Thoracic aorta (tissue), 2 donors: ENCODE measurements around the gene LRMDA. TPM values are rescaled to one million over a fixed set of nuclear protein-coding genes. Genes with fewer than 3 reads are reported as not detected.

Source experiments
- ATAC-seq: fragments of 150-250 bp; one replicate; pipeline ENCODE4 v1.8.0; 2017; ENCODE audit warnings: low read depth; ENCODE audit not compliant: insufficient number of reproducible peaks, low FRiP score
- DNase-seq: peaks from one replicate; pipeline ENCODE4 v3.0.0-alpha.2; 2020; ENCODE audit warnings: low spot score
- H3K27ac ChIP-seq, 2 donors: fragments of 200-600 bp; sonication (generic); 1 replicate in 1 of 2; 2 replicates in 1 of 2; pipeline ENCODE4 v1.5.1; 2016; ENCODE audit warnings: mild to moderate bottlenecking in 2 of 2, moderate library complexity in 2 of 2
- H3K27me3 ChIP-seq: fragments of 200-600 bp; sonication (generic); replicated peaks from 2 replicates; pipeline ENCODE4 v1.6.0; 2016; ENCODE audit warnings: mild to moderate bottlenecking; ENCODE audit not compliant: insufficient read depth
- H3K36me3 ChIP-seq: fragments of 200-600 bp; sonication (generic); one replicate; pipeline ENCODE4 v1.5.1; 2016
- H3K4me1 ChIP-seq, 2 donors: fragments of 200-600 bp; sonication (generic); 1 replicate in 1 of 2; 2 replicates in 1 of 2; pipeline versions ENCODE4 v1.5.1 to v1.6.0; 2016; ENCODE audit warnings: low read depth in 2 of 2, mild to moderate bottlenecking in 1 of 2; ENCODE audit not compliant: control insufficient read depth in 1 of 2
- H3K4me3 ChIP-seq: fragments of 200-600 bp; sonication (generic); 2 replicates; pipeline ENCODE4 v1.5.1; 2016; ENCODE audit warnings: mild to moderate bottlenecking
- H3K9me3 ChIP-seq: fragments of 200-600 bp; sonication (generic); 2 replicates; pipeline ENCODE4 v1.5.1; 2016
- CTCF ChIP-seq: fragments of 200-600 bp; sonication (generic); IDR thresholded peaks from one replicate; pipeline ENCODE4 v1.5.1; 2019; ENCODE audit warnings: antibody characterized with exemption
- total RNA-seq, 2 donors: library from RNA; depleted of rRNA; stranded (reverse); fragments of >200 nt; gene quantifications; one replicate each; pipeline versions ENCODE4 v1.1.0 to v1.2.3, GENCODE V29; 2016

The LRMDA gene
- total RNA-seq, 2 donors from 2014 or later: 8.3 to 36.6 TPM

GRCh38 chr10:76161301-76161582 is 729.8 kb downstream of the LRMDA start:
- no peak overlapping the region for H3K27ac ChIP-seq

GRCh38 chr10:76168437-76168836 is 737.0 kb downstream of the LRMDA start:
- Histone ChIP-seq H3K36me3 (no peaks in the 10 kb centered on the region), H3K27me3 (no peaks in the 10 kb centered on the region), H3K9me3 (no peaks in the 10 kb centered on the region), H3K27ac (no peak overlapping the region), H3K4me1 (no peaks in the 10 kb centered on the region), H3K4me3 (no peak overlapping the region)
- DNase-seq (no peak), ATAC-seq (no peak)
- no peak for TF ChIP-seq CTCF

More at GRCh38 chr10:76161301-76161582, 729.8 kb downstream of the LRMDA start:
- no peak overlapping the region for H3K4me3 ChIP-seq
- no peaks in the 10 kb centered on the region for H3K27me3 ChIP-seq
- DNase-seq (no peak), ATAC-seq (no peak)
- no peak for TF ChIP-seq CTCF
- H3K4me1 ChIP-seq: no peaks in the 10 kb centered on the region
- no peaks in the 10 kb centered on the region for H3K9me3 ChIP-seq
- H3K36me3 ChIP-seq: no peaks in the 10 kb centered on the region

GRCh38 chr10:76169246-76169645 is 737.8 kb downstream of the LRMDA start:
- TF ChIP-seq CTCF: no peak
- H3K9me3 ChIP-seq: no peaks in the 10 kb centered on the region

GRCh38 chr10:76172020-76172419 is 740.6 kb downstream of the LRMDA start:
- no peak for TF ChIP-seq CTCF
- ATAC-seq (no peak), DNase-seq (no peak)
- Histone ChIP-seq H3K4me1 (no peaks in the 10 kb centered on the region), H3K4me3 (no peak overlapping the region), H3K9me3 (no peaks in the 10 kb centered on the region), H3K36me3 (no peaks in the 10 kb centered on the region), H3K27ac (no peak overlapping the region), H3K27me3 (no peaks in the 10 kb centered on the region)

More at GRCh38 chr10:76169246-76169645, 737.8 kb downstream of the LRMDA start:
- Histone ChIP-seq H3K4me1 (no peaks in the 10 kb centered on the region), H3K27ac (no peak overlapping the region), H3K36me3 (no peaks in the 10 kb centered on the region), H3K4me3 (no peak overlapping the region), H3K27me3 (no peaks in the 10 kb centered on the region)
- ATAC-seq (no peak), DNase-seq (no peak)

- DNase-seq (no peak), ATAC-seq (no peak)
- Histone ChIP-seq H3K9me3 (no peaks in the 10 kb centered on the region), H3K27ac (no peak overlapping the region), H3K27me3 (no peaks in the 10 kb centered on the region), H3K4me1 (peaks cover 0 to 2% of the 10 kb centered on the region in 2 donors), H3K36me3 (no peaks in the 10 kb centered on the region), H3K4me3 (no peak overlapping the region)
- TF ChIP-seq CTCF: no peak
These were observed 744.2 kb downstream of the LRMDA start for GRCh38 chr10:76175533-76176165.
